Activated CD8-positive, alpha-beta memory T cell treated with anti-CD3 and anti-CD28 coated beads for 36 hours (primary cell): ENCODE results near the gene PRX. TPM values are rescaled to one million over a fixed set of nuclear protein-coding genes. Genes with fewer than 3 reads are reported as not detected.
"Not testable (repeated sequence)": the region's sequence is repeated elsewhere in the genome, so short reads cannot be mapped to it uniquely, and the experiment has no call there.

ENCODE experiments used
- CTCF ChIA-PET: fragments of 350-600 bp; sonication (Branson Sonifier 250); formaldehyde crosslinking; loops from one replicate; lab custom pipeline; 2021; ENCODE audit warnings: antibody characterized with exemption; lab: Charles Lee
- POLR2A ChIA-PET: fragments of 350-600 bp; sonication (Branson Sonifier 250); formaldehyde crosslinking; loops from one replicate; lab custom pipeline; 2021; ENCODE audit warnings: antibody characterized with exemption; lab: Charles Lee
- total RNA-seq, 2 experiments: library from RNA; stranded (reverse); gene quantifications; one replicate each; pipeline ENCODE4 v1.2.3, GENCODE V29; 2021

Gene PRX
- under 1 TPM; 0.67 to 0.84 TPM for total RNA-seq

GRCh38 chr19:40413291-40413845, at the start of gene PRX:
Gene PRX (minus strand): TSS chr19:40413378. CDS start chr19:40407932, 5,446 bp downstream.
- POLR2A ChIA-PET = no interaction called here
- CTCF ChIA-PET = no interaction called here

DNA sequence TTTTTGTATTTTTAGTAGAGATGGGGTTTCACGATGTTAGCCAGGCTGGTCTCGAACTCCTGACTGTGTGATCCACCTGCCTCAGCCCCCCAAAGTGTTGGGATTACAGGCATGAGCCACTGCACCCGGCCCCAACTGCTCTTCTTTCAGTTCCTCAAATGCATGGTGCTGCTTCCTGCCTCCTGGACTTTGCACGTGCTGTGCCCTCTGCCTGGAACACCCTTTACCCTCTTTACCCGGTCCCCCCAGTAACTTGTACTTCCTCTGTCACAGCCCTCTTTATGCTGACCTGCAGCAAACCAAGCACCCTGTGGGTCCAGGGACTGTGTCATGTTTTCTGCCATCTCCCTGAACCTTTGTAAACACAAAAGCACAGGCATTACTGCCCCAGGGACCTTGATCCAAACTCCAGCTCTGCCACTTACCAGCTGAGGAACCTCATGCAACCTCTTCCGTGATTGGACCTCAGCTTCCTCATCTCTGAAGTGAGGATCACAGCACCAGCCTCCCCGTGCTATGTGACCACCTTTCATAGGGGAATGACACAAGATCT, 48.6 kb upstream of the PRX start:
- CTCF ChIA-PET = no interaction called here
- POLR2A ChIA-PET = interaction anchor here (1.8 kb wide), 1 partner anchor 18 kb away, joined by 6 read pairs; the partner anchor contains the start of gene SERTAD3

DNA sequence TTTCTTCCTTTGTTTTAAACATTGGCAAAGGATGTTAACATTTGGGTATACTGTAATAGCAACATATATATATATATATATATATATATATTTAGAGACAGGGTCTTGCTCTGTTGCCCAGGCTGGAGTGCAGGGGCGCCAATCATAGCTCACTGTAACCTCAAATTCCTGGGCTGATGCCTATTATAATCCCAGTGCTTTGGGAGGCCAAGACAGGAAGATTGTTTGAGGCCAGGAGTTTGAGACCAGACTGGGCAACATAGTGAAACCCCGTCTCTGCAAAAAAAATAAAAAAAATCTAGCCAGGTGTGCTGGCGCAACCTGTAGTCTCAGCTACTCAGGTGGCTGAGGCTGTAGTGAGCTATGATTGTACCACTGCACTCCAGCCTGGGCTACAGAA, 47.0 kb upstream of the PRX start:
- POLR2A ChIA-PET = no interaction called here

DNA sequence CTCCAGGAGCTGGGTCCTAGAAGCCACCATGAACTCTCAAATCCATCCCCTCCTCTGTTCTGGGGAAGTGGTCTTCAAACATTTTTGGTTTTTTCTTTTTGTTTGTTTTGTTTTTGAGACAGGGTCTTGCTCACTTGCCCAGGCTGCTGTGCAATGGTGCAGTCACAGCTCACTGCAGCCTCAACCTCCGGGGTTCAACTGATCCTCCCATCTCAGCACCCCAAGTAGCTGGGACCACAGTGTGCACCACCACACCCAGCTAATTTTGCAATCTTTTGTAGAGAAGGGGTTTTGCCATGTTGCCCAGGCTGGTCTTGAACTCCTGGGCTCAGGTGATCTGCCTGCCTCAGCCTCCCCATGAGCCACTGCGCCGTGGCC, 45.4 kb upstream of the PRX start:
- ChIA-PET CTCF (no interaction called here), POLR2A (no interaction called here)

More for the DNA sequence above, 47.0 kb upstream of the PRX start:
- CTCF ChIA-PET = no interaction called here

DNA sequence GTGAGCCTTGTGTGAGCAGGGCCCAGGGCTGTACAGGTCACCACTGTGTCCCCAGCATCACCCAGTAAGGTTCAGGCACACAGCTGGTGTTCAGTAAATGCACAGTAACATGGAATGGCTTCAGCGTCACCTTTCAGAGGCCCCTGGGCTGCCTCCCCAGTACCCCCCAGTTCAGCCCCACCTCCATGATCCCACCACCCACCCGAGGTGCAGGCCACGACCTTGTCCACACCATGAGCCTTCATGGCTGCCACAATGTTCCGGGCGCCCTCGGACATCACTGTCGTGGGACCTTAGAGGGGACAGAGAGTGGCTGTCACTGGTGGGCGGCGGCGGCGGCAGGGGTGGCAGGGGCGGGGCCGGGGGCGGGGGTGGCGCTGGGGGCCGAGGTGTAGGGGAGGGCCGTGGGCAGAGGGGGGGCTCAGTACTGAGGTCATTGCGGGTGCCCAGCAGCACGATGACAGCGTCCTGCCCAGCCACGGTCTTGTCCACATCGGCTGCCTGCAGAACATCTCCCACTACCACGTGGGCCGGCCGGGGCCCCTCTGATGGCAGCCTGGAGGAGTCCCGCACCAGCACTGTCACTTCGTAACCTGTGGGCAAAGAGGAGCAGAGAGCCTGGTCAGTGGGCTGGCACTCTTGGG, 44.9 kb upstream of the PRX start:
- POLR2A ChIA-PET = no interaction called here
- CTCF ChIA-PET = interaction anchor here (1.0 kb wide), 1 partner anchor 8 kb away, joined by 3 read pairs; the partner anchor contains the start of gene SPTBN4

DNA sequence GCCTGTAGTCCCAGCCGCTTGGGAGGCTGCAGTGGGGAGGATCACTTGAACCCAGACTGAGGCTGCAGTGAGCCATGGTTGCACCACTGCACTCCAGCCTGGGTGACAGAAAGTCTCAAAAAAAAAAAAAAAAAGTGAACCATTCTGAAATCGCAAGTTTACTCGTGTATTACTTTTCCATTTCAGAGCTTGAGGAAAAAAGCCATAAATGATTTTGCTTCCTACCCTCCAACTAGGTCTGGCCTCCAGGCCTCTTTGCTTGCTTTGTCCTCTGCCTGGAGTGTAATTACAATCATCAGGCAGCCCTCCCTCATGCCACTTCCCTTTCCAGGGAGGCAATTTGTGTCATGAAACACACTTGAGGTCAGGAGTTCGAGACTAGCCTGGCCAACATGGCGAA, 43.9 kb upstream of the PRX start:
- POLR2A ChIA-PET = no interaction called here
- CTCF ChIA-PET = no interaction called here

DNA sequence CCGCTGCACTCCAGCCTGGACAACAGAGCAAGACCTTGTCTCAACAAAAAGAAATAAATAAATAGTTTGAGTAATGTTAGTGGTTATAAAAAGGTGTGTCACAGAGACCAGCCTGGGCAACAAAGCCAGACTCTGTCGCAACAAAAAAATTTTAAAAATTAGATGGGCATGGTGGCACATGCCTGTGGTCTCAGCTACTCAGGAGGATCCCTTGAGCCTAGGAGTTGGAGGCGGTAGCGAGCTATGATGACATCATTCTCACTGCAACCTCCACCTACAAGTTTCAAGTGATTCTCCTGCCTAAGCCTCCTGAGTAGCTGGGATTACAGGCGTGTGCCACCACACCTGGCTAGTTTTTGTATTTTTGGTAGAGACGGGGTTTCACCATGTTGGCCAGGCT, 40.8 kb upstream of the PRX start:
- POLR2A ChIA-PET = not testable (repeated sequence)
- CTCF ChIA-PET = interaction anchor here (0.9 to 2.2 kb wide), 3 partner anchors 9 to 12 kb away, joined by 3 to 8 read pairs (median 3); partner anchors contain the start of gene BLVRB

DNA sequence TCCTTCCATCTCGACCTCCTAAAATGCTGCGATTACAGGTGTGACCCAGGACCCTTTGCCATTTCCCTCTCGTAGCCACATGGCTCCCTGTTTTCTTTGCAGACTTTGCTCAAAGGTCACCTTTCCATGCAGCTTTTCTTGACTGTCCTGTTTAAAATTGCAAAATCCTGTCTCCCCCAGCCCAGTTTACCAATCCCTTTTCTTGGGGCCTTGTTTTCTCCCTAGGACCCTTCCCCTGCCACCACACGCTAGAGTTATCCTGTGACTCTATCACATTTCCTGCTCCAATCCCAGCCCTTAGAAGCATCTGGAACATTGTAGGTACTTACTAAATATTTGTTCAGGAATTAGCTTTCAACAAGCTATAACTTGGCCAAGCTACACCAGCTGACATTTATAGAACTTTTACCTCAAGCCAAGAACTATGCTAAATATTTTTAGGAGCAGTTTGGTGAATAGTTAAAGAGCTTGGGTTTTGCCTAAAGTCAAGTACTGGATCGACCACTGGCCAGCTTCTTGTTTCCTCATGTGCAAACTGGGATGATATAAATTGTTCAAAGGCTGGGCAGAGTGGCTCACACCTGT, 40.1 kb upstream of the PRX start:
- ChIA-PET CTCF (interaction anchor here (0.7 to 2.2 kb wide), 2 partner anchors 11 to 33 kb away, joined by 3 to 8 read pairs; no protein-coding TSS in a partner anchor), POLR2A (no interaction called here)

GRCh38 chr19:40452016-40452415, 38.8 kb upstream of the PRX start:
- POLR2A ChIA-PET = no interaction called here
- CTCF ChIA-PET = no interaction called here

- CTCF ChIA-PET = interaction anchor here (0.6 kb wide), 1 partner anchor 98 kb away, joined by 4 read pairs; no protein-coding TSS in a partner anchor
- POLR2A ChIA-PET = no interaction called here
Measured at GRCh38 chr19:40450664-40451063, 37.5 kb upstream of the PRX start.

GRCh38 chr19:40449506-40449905, 36.3 kb upstream of the PRX start:
- POLR2A ChIA-PET = no interaction called here

DNA sequence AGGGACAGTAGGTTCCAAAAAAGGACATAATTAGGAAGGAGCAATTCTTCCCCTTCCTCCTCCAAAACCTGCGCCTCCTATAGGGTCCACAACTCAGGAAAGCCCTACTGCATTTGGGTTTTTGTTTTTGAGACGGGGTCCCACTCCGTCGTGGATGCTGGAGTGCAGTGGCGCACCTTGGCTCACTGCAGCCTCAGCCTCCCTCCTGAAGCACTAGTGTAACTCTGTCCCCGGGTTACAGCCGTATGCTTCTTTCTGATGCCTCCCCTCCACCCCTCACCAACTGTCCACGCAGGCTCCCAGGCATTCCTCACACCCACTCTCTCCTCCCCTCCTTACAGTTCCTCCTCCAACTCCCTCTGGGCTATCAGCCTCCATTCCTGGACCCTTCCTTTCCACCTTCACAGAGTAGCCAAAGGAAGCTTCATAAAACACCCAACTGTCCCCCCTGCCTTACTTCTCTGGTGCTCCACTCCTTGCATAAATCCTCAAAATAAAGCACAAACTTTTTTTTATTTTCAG, 33.1 kb upstream of the PRX start:
- ChIA-PET CTCF (interaction anchor here (0.6 kb wide), 1 partner anchor 149 kb away, joined by 3 read pairs; no protein-coding TSS in a partner anchor), POLR2A (interaction anchor here (0.6 kb wide), 1 partner anchor 98 kb away, joined by 3 read pairs; the partner anchor contains the start of gene C19orf47)

More at GRCh38 chr19:40449506-40449905, 36.3 kb upstream of the PRX start:
- CTCF ChIA-PET = interaction anchor here (0.7 kb wide), 2 partner anchors 128 to 1387 kb away, joined by 3 read pairs; no protein-coding TSS in a partner anchor

DNA sequence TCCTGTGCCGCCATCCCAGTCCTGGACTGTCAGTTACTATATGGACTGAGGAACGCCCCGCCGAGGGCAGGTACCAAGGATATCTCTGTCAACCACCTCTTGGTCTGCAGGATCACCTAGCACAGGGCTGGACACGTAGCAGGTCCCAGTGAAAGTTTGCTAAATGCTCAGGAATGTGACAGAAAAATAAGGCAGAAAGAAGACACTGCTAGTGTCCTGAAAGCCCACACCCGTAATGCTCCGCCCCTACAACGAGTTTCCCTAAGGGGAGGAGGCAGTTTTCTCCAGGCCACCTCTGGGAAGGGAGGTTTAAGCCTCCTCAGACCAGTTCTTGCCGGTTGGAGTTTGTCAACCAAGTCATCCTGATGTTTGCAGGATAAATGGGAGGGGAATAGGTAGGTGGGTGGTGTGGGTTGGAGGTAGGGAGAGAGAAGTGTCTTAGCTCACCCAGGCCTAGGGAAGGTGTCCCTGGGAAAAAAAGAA, 32.6 kb upstream of the PRX start:
- ChIA-PET POLR2A (no interaction called here), CTCF (no interaction called here)

DNA sequence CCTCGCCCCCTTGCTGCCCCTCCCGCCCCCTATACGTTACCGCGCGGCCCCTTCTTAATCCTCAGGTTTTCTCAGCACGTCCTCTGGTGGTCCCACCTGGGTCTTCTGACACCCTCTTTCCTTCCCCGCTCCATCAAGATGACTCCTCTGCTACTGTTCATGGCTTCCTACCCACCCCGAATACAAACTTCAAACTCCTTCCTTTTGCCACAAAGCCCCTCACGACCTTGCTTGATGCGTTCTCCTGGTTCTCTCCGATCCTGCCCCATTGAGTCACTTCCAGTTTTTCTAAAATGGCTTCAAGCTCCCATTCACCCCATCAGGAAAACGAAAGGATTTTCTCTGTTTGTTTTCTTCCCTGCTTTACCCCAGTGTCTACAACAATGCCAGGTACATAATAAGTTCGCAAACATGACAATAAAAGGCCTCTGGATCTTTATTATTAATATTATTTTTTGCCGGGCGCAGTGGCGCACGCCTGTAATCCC, 31.7 kb upstream of the PRX start:
- ChIA-PET POLR2A (interaction anchor here (0.8 to 2.7 kb wide), 3 partner anchors 18 to 334 kb away, joined by 5 to 15 read pairs (median 5); partner anchors contain the start of gene SERTAD1), CTCF (interaction anchor here (0.8 to 3.0 kb wide), 2 partner anchors 9 to 24 kb away, joined by 3 to 19 read pairs; no protein-coding TSS in a partner anchor)

- ChIA-PET POLR2A (interaction anchor here (0.7 to 2.7 kb wide), 7 partner anchors 18 to 363 kb away, joined by 3 to 15 read pairs (median 5); partner anchors contain the start of gene SERTAD1), CTCF (interaction anchor here (2.0 to 3.0 kb wide), 3 partner anchors 18 to 23 kb away, joined by 8 to 19 read pairs (median 12); partner anchors contain the start of genes BLVRB and SERTAD1)
Measured at GRCh38 chr19:40444000-40444824, 31.0 kb upstream of the PRX start, which contains the start of gene SERTAD3. Gene SERTAD3 (minus strand): TSS chr19:40444335. CDS start chr19:40442080, 2,255 bp downstream.

GRCh38 chr19:40443131-40443999, 30.2 kb upstream of the PRX start:
- POLR2A ChIA-PET = interaction anchor here (0.6 to 2.7 kb wide), 11 partner anchors 17 to 363 kb away, joined by 3 to 15 read pairs (median 4); partner anchors contain the start of genes BLVRB, C19orf47, PLD3 and SERTAD1
- CTCF ChIA-PET = interaction anchor here (0.6 to 3.0 kb wide), 5 partner anchors 17 to 918 kb away, joined by 3 to 19 read pairs (median 8); partner anchors contain the start of genes BLVRB and SERTAD1
